H1 (cell line): ENCODE results near the gene TNRC6A.

Experiments used
- ATF2 ChIP-seq: IDR thresholded peaks from 2 replicates; pipeline ENCODE4 v1.6.1; 2012; ENCODE audit warnings: low read length, inconsistent platforms
- BCL11A ChIP-seq, 2 experiments: IDR thresholded peaks; one replicate each; pipeline ENCODE4 v1.6.1; 2011; ENCODE audit warnings: low read depth in 2 of 2, low read length in 2 of 2, mild to moderate bottlenecking in 2 of 2
- CEBPB ChIP-seq: IDR thresholded peaks from 2 replicates; pipeline ENCODE4 v1.6.1; 2012; ENCODE audit warnings: low read depth, low read length
- CTCF ChIP-seq, 3 experiments: IDR thresholded peaks; 1 replicate in 2 of 3; 2 replicates in 1 of 3; pipeline versions ENCODE4 v1.5.1 to v1.6.1; 2011; ENCODE audit warnings: low read length in 3 of 3, mild to moderate bottlenecking in 3 of 3, inconsistent platforms in 2 of 3, low read depth in 1 of 3, moderate library complexity in 1 of 3; ENCODE audit not compliant: insufficient read depth in 1 of 3; ENCODE audit errors: control extremely low read depth in 1 of 3
- EP300 ChIP-seq, 2 experiments: IDR thresholded peaks; 1 replicate in 1 of 2; 2 replicates in 1 of 2; pipeline ENCODE4 v1.6.1; 2011 to 2012; ENCODE audit warnings: low read depth in 2 of 2, low read length in 2 of 2, mild to moderate bottlenecking in 2 of 2, borderline replicate concordance in 1 of 2, inconsistent platforms in 1 of 2, moderate library complexity in 1 of 2
- GABPA ChIP-seq: IDR thresholded peaks from 2 replicates; pipeline ENCODE4 v1.6.1; 2011; ENCODE audit warnings: mild to moderate bottlenecking, low read length, moderate library complexity, borderline replicate concordance; ENCODE audit not compliant: insufficient read depth
- KDM1A ChIP-seq: fragments of 200-600, 300-600 bp; sonication (generic); IDR thresholded peaks from 2 replicates; pipeline ENCODE4 v1.7.1; 2016; ENCODE audit warnings: mild to moderate bottlenecking, low read length, borderline replicate concordance
- POLR2A ChIP-seq, 2 experiments: IDR thresholded peaks; 1 replicate in 1 of 2; 2 replicates in 1 of 2; pipeline ENCODE4 v1.6.1; 2011; ENCODE audit warnings: low read depth in 2 of 2, low read length in 2 of 2, mild to moderate bottlenecking in 2 of 2; ENCODE audit errors: control extremely low read depth in 1 of 2
- RFX5 ChIP-seq: IDR thresholded peaks from 2 replicates; pipeline ENCODE4 v1.6.1; 2011; ENCODE audit warnings: low read depth, low read length, improper control_type of control experiment, borderline replicate concordance
- TAF1 ChIP-seq: IDR thresholded peaks from 2 replicates; pipeline ENCODE4 v1.6.1; 2011; ENCODE audit warnings: mild to moderate bottlenecking, low read depth, low read length
- USF2 ChIP-seq: IDR thresholded peaks from 2 replicates; pipeline ENCODE4 v1.6.1; 2011; ENCODE audit warnings: low read length, improper control_type of control experiment
- ZNF274 ChIP-seq: IDR thresholded peaks from 2 replicates; pipeline ENCODE4 v1.7.0; 2012; ENCODE audit warnings: low read length, borderline replicate concordance; ENCODE audit errors: extremely low read depth

GRCh38 chr16:24774510-24774909, 45.1 kb downstream of the TNRC6A start:
- TF ChIP-seq ATF2 (no peak), CTCF (IDR thresholded peaks at IDR 0.05; ENCODE audit: control extremely low read depth in 1 of 3, insufficient read depth in 1 of 3, low read depth in 1 of 3, low read length in 3 of 3) (no peak), TAF1 (no peak), RFX5 (no peak), ZNF274 (no peak), POLR2A (IDR thresholded peaks at IDR 0.05; ENCODE audit: control extremely low read depth in 1 of 2, low read depth in 2 of 2, low read length in 2 of 2) (no peak), BCL11A (IDR thresholded peaks at IDR 0.05; ENCODE audit: low read depth in 2 of 2, low read length in 2 of 2) (no peak), EP300 (IDR thresholded peaks at IDR 0.05; ENCODE audit: borderline replicate concordance in 1 of 2, low read depth in 2 of 2, low read length in 2 of 2) (no peak), GABPA (no peak), USF2 (no peak), KDM1A (no peak), CEBPB (no peak)
